Fibroblast of lung (primary cell): ENCODE data around the gene VPS35. TPM values are rescaled to one million over a fixed set of nuclear protein-coding genes. Genes with fewer than 3 reads are reported as not detected.

ENCODE experiments used
- DNase-seq, 2 donors: peaks; one replicate each; pipeline versions ENCODE4 v3.0.0 to v3.0.0-alpha.2; 2010; ENCODE audit warnings: low read depth in 2 of 2
- H2AFZ ChIP-seq: 2 replicates; pipeline ENCODE4 v1.5.1; 2012; ENCODE audit warnings: low read length, control low read depth, inconsistent platforms
- H3K27ac ChIP-seq: 2 replicates; pipeline ENCODE4 v1.5.1; 2011; ENCODE audit warnings: low read length, control low read depth; ENCODE audit not compliant: insufficient read depth
- H3K27me3 ChIP-seq: 2 replicates; pipeline ENCODE4 v1.5.1; 2011; ENCODE audit warnings: mild to moderate bottlenecking, low read length; ENCODE audit not compliant: control insufficient read depth, insufficient read depth
- H3K36me3 ChIP-seq: 2 replicates; pipeline ENCODE4 v1.5.1; 2011; ENCODE audit warnings: low read length; ENCODE audit not compliant: control insufficient read depth, insufficient read depth
- H3K4me1 ChIP-seq: 2 replicates; pipeline ENCODE4 v1.5.1; 2011; ENCODE audit warnings: low read length; ENCODE audit not compliant: control insufficient read depth, insufficient read depth; ENCODE audit errors: extremely low read depth
- H3K4me2 ChIP-seq: 2 replicates; pipeline ENCODE4 v1.5.1; 2011; ENCODE audit warnings: low read length, control low read depth; ENCODE audit not compliant: insufficient read depth; ENCODE audit errors: extremely low read depth
- H3K4me3 ChIP-seq, 4 experiments: fragments of 200-600 bp in 1 of 4; sonication (generic) in 1 of 4; replicated peaks in 1 of 4; 2 replicates each; pipeline ENCODE4 v1.5.1; 2011 to 2016; ENCODE audit warnings: low read length in 4 of 4, low read depth in 3 of 4, mild to moderate bottlenecking in 3 of 4, control low read depth in 2 of 4, inconsistent platforms in 1 of 4, mixed read lengths in 1 of 4; ENCODE audit not compliant: insufficient read depth in 1 of 4; ENCODE audit errors: control extremely low read depth in 1 of 4
- H3K79me2 ChIP-seq: 2 replicates; pipeline ENCODE4 v1.5.1; 2012; ENCODE audit warnings: mild to moderate bottlenecking, low read length, inconsistent platforms; ENCODE audit not compliant: control insufficient read depth, insufficient read depth
- H3K9ac ChIP-seq: 2 replicates; pipeline ENCODE4 v1.5.1; 2011; ENCODE audit warnings: mild to moderate bottlenecking, low read length, control low read depth; ENCODE audit not compliant: insufficient read depth
- H3K9me3 ChIP-seq: 2 replicates; pipeline ENCODE4 v1.5.1; 2012; ENCODE audit warnings: low read depth, low read length; ENCODE audit not compliant: control insufficient read depth, insufficient read depth
- H4K20me1 ChIP-seq: 2 replicates; pipeline ENCODE4 v1.5.1; 2011; ENCODE audit warnings: low read length; ENCODE audit not compliant: control insufficient read depth, insufficient read depth; ENCODE audit errors: extremely low read depth
- EZH2 ChIP-seq: IDR thresholded peaks from 2 replicates; pipeline ENCODE4 v1.5.1; 2012; ENCODE audit warnings: low read length, control low read depth, mild to moderate bottlenecking; ENCODE audit errors: missing control alignments
- polyA plus RNA-seq, 2 donors: library from polyadenylated mRNA; depleted of rRNA in 1 of 2; stranded (reverse) in 1 of 2; unstranded in 1 of 2; fragments of >200 nt; gene quantifications; 2 replicates each; pipeline ENCODE4 v1.2.1, GENCODE V29; 2011 to 2012; ENCODE audit warnings: missing spikeins in 1 of 2
- total RNA-seq: library from RNA; depleted of rRNA; stranded (reverse); fragments of >200 nt; gene quantifications from 2 replicates; pipeline ENCODE4 v1.2.1, GENCODE V29; 2014
- TF ChIP-seq, protein P1 (sequence below), 2 donors: IDR thresholded peaks in 1 of 2; conservative IDR thresholded peaks in 1 of 2; 1 replicate in 1 of 2; 2 replicates in 1 of 2; pipeline ENCODE4 v1.5.1; 2011 to 2012; ENCODE audit warnings: low read length in 2 of 2, control low read depth in 1 of 2, inconsistent platforms in 1 of 2, low read depth in 1 of 2, mild to moderate bottlenecking in 1 of 2

The VPS35 gene
- total and polyA plus RNA-seq, 2 donors (not counting 1 experiment from before 2014, with no cell fraction given) = 77.2 to 92.3 TPM

DNA sequence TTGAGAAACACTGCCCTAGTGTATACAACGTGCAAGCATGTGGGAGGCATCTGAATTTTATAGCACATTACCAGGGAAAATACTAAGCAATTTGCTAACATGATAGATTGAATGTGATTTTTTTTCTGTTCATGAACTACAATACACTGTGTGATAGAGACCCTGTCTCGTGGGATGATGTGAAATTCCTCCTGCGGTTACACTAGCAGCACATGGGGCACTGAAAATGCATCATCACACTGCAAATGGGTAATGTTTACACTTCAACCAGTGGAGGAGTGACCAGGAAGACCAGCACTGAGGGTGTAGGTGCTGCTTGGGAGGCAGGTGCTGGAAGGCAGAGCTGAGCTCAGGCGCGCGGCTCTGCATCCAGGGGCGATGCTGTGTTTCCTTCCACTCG is 29.2 kb upstream of the VPS35 start:
- no peak overlapping the region for H3K4me2 ChIP-seq
- TF ChIP-seq, protein P1, sequence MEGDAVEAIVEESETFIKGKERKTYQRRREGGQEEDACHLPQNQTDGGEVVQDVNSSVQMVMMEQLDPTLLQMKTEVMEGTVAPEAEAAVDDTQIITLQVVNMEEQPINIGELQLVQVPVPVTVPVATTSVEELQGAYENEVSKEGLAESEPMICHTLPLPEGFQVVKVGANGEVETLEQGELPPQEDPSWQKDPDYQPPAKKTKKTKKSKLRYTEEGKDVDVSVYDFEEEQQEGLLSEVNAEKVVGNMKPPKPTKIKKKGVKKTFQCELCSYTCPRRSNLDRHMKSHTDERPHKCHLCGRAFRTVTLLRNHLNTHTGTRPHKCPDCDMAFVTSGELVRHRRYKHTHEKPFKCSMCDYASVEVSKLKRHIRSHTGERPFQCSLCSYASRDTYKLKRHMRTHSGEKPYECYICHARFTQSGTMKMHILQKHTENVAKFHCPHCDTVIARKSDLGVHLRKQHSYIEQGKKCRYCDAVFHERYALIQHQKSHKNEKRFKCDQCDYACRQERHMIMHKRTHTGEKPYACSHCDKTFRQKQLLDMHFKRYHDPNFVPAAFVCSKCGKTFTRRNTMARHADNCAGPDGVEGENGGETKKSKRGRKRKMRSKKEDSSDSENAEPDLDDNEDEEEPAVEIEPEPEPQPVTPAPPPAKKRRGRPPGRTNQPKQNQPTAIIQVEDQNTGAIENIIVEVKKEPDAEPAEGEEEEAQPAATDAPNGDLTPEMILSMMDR (conservative IDR thresholded peaks at IDR 0.05 in 1 of 2, IDR thresholded peaks at IDR 0.05 in 1 of 2; ENCODE audit: low read depth in 1 of 2, low read length in 2 of 2) = no peak
- no peak for TF ChIP-seq EZH2

DNA sequence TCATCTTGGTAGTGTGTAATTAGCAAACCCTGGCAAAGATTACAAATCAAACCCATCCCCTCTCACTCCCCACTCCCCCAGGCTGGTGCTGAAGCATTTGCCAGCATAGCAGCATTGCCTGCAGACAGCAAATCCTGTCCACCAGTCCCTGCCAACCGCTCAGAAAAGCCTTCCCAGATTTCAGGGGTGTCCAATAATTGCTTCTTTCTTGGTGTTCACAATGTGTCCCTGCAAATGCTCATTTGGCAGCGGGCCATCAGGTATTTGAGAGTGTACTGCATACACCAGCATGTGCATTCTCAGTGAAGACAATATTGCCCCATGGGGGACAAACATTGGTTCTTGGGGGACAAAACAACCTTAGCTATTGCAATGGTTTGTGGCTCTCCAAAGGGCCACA is 28.7 kb upstream of the VPS35 start:
- no peak overlapping the region for H3K4me2 ChIP-seq
- H3K4me1 ChIP-seq = no peaks in the 10 kb centered on the region
- H3K9ac ChIP-seq = no peak overlapping the region
- no peak for TF ChIP-seq EZH2
- TF ChIP-seq, protein P1 (conservative IDR thresholded peaks at IDR 0.05 in 1 of 2, IDR thresholded peaks at IDR 0.05 in 1 of 2; ENCODE audit: low read depth in 1 of 2, low read length in 2 of 2) = no peak
- no peaks in the 10 kb centered on the region for H3K27me3 ChIP-seq
- no peaks in the 10 kb centered on the region for H4K20me1 ChIP-seq
- no peak overlapping the region for H3K4me3 ChIP-seq
- H3K27ac ChIP-seq = no peak overlapping the region
- no peaks in the 10 kb centered on the region for H3K9me3 ChIP-seq
- H3K79me2 ChIP-seq = no peaks in the 10 kb centered on the region
- no peak overlapping the region for H2AFZ ChIP-seq
- H3K36me3 ChIP-seq = no peaks in the 10 kb centered on the region
- no peak for DNase-seq

More for the DNA sequence above, 29.2 kb upstream of the VPS35 start:
- Histone ChIP-seq H2AFZ (no peak overlapping the region), H3K79me2 (no peaks in the 10 kb centered on the region), H3K9me3 (no peaks in the 10 kb centered on the region), H3K27me3 (no peaks in the 10 kb centered on the region), H3K27ac (no peak overlapping the region), H4K20me1 (no peaks in the 10 kb centered on the region), H3K4me1 (no peaks in the 10 kb centered on the region), H3K9ac (no peak overlapping the region), H3K36me3 (no peaks in the 10 kb centered on the region), H3K4me3 (no peak overlapping the region)
- no peak for DNase-seq

DNA sequence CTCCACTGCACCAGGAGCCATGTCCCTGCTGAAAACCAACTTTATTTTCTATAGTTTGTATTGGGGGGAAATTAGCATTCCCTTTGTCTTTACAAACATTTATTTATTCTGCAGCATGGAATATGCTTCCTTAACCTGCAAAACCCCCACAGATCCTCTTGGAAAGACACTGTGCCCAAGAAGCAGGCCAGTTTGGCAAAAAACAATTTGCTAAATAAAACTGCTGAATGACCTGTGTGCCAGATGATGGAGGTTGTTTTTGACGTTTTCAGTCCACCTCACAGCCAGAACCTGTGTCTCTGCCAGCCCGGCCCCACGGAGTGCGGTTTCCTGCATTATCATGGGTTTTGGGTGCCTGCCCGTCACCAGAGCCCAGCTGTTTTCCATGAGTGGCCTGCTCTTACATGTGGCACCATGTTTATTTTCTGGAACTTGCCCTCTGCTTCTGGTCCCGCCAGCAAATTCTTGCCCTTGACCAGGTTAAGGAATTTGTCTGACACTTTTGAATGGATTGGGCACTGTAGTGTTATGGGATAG is 26.9 kb upstream of the VPS35 start:
- peak in 1 of 2 donors; percentile 17 for DNase-seq
- TF ChIP-seq EZH2 = no peak
- TF ChIP-seq, protein P1 (conservative IDR thresholded peaks at IDR 0.05 in 1 of 2, IDR thresholded peaks at IDR 0.05 in 1 of 2; ENCODE audit: low read depth in 1 of 2, low read length in 2 of 2) = no peak

More for the DNA sequence above, 26.9 kb upstream of the VPS35 start:
- Histone ChIP-seq H3K79me2 (no peaks in the 10 kb centered on the region), H3K4me3 (no peak overlapping the region), H4K20me1 (no peaks in the 10 kb centered on the region), H3K27ac (no peak overlapping the region), H2AFZ (no peak overlapping the region), H3K36me3 (no peaks in the 10 kb centered on the region), H3K9ac (no peak overlapping the region), H3K27me3 (no peaks in the 10 kb centered on the region), H3K4me2 (no peak overlapping the region), H3K9me3 (no peaks in the 10 kb centered on the region), H3K4me1 (no peaks in the 10 kb centered on the region)
